HG02759 (cell line): Measurements from ENCODE around the gene PTPRD.

Experiments used
- ATAC-seq: cut with Tn5 transposase; IDR thresholded peaks from one replicate; pipeline ENCODE4 v1.9.1; 2021; ENCODE audit warnings: mild to moderate bottlenecking, moderate library complexity; ENCODE audit not compliant: unreplicated experiment

PTPRD gene

GRCh38 chr9:8821910-8822666 lies 1790.7 kb downstream of the PTPRD start:
- ATAC-seq = no peak

GRCh38 chr9:8817335-8817734 lies 1795.5 kb downstream of the PTPRD start:
- ATAC-seq = no peak

- no peak for ATAC-seq
Observed at GRCh38 chr9:8816361-8816760, 1796.4 kb downstream of the PTPRD start.

- ATAC-seq = no peak
Observed at GRCh38 chr9:8815931-8816330, 1796.9 kb downstream of the PTPRD start.

DNA sequence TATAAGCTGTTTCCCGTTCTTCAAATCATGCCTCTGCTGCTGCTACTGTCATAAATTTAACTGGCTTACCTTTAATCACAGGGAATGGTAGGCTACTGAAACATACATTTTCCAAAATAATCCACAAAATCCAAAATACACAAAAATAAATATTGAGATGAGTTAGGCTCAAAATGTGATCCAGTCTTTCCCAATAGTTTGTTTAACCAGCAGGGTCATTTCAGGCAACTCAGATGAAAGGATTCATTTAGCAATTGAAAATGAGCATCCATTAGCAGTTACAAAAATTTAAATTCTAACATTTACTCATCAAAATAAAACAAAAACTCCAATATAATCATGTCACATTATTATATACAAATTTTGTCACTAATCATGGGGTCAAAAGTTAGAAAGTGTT lies 1797.6 kb downstream of the PTPRD start:
- ATAC-seq = no peak

- ATAC-seq = no peak
Observed at GRCh38 chr9:8812888-8813287, 1799.9 kb downstream of the PTPRD start.

- ATAC-seq = no peak
Observed at GRCh38 chr9:8809741-8810140, 1803.1 kb downstream of the PTPRD start.

GRCh38 chr9:8806150-8806549 lies 1806.7 kb downstream of the PTPRD start:
- ATAC-seq = no peak

- ATAC-seq = no peak
Observed at GRCh38 chr9:8804613-8805012, 1808.2 kb downstream of the PTPRD start.

GRCh38 chr9:8802242-8802641 lies 1810.6 kb downstream of the PTPRD start:
- ATAC-seq = no peak

DNA sequence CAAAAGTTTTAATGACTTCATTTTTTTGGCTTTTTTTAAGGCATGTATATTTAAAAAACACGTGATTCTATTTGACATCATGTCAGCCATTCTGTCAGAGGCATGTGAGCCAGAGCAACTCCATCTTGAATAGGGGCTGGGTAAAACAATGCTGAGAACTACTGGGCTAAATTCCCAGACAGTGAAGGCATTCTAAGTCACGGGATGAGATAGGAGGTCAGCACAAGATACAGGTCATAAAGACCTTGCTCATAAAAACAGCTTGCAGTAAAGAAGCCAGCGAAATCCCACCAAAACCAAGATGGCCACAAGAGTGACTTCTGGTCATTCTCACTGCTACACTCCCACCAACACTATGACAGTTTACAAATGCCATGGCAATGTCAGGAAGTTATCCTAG lies 1812.6 kb downstream of the PTPRD start:
- no peak for ATAC-seq

GRCh38 chr9:8799615-8800014 lies 1813.2 kb downstream of the PTPRD start:
- no peak for ATAC-seq

DNA sequence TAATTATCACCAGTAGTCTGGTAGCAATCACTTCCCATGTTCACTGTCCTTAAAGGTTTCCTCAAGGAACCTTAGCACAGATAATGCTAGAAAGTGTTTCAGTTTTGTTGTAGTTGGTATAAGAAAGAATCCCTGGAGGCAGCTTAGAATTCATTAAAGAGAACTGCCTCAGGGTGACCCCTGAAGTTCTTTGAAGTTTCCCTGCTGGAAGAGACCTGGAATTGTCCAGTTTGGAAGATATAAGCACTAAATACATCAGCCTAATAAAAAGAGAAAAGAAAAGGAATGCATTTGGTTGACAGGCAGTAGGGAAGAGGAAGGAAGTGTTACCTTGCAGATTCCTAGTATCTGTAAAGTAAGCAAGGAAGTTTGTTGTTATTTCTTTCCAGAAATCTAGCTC lies 1813.6 kb downstream of the PTPRD start:
- no peak for ATAC-seq

DNA sequence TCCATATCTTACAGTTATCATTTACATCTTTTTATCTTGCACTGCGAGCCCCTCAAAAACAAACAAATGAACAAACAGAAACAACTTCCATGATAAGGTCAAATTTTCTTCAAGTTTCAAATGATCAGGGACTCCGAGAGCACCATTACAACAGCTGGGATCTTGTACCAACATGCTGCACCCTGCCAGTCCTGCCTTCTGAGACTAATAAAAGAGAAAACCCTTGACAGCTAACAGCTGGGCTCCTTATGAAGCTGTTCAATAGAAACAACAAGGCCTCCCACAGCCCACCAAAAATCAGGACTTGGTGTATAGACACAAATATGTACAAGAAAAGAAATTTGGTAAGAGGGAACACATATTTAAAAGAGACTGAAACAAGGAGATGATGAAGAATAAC lies 1828.0 kb downstream of the PTPRD start:
- no peak for ATAC-seq

GRCh38 chr9:8783941-8784340 lies 1828.9 kb downstream of the PTPRD start:
- no peak for ATAC-seq

GRCh38 chr9:8782237-8782636 lies 1830.6 kb downstream of the PTPRD start:
- no peak for ATAC-seq

DNA sequence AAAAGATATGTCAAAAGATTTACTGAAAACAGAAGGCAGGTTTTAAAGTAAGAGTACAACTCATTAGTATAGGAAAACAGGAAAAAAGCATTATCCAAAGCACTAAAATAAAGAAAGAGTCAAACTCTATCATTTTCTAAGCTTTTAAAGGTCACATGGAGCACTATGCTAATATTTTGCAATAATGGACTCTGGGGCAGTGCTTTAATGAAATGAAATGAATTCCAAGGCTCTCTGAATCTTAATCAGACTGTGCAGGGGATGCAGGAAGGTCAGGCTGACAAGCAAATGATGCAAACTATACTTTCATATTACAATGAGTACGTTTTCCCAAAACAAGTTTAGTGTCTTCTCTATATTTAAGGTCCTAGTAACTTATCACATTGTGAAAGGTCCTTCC lies 1831.3 kb downstream of the PTPRD start:
- ATAC-seq = no peak

- no peak for ATAC-seq
Observed at GRCh38 chr9:8780386-8780785, 1832.4 kb downstream of the PTPRD start.

DNA sequence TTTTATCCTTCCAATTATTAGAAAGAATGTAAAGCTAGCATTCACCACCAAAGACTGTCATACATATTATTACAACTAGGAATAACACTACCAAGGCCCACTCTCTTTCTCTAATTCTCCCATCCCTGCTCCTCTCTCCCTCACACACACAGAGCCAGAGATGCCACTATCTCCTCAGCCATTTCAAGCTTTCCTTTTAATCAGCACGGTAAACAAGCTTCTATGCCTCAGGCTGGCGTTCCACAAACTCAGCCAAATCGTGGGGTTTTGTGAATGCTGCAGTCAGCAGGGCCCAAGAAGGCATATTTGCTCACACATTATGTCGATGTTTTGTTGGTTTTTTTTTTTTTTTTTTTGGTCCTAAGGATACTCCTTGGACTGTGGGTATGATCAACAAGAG lies 1833.3 kb downstream of the PTPRD start:
- no peak for ATAC-seq

DNA sequence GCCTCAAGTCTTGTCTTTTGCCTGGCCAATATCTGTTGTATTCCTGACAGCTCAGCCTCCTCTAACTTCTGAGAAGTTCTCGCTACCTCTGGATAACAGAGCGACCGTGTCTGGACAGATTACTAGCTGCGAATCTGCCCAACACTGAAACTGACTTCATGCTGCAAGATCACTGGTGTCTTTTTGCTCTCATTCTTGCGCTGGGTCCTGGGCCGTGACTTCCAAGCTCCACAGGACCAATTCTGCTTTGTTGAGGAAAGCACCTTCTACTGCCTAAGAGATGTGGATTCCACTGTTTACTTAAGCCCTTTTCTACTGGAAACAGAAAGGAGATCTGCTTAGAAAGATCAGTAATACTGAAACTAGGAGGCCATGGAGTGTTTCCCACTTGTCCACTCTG lies 1834.4 kb downstream of the PTPRD start:
- no peak for ATAC-seq

GRCh38 chr9:8772302-8772701 lies 1840.5 kb downstream of the PTPRD start:
- ATAC-seq = no peak

DNA sequence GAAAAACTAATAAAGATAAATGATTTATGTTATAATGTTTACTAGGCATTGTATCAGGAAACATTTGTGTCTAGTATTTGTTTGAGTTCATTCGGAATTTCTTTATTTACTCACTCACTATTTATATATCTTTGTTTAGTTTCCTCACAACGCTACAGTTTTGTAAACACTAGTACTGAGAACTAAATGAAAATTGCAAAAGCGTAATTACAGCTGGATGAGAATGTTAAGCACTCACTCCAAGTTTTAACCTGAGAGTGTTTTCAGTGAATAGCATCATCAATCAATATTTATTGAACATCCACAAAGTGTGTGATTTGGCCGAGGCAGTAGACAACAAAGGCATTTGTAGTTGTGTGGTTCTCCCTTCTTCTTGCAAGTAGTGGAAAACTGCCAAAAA lies 1843.6 kb downstream of the PTPRD start:
- no peak for ATAC-seq

GRCh38 chr9:8766096-8766495 lies 1846.7 kb downstream of the PTPRD start:
- ATAC-seq = no peak
